HFF-Myc (cell line): ENCODE data around the gene CMIP.

ENCODE experiments used
- DNase-seq: peaks from one replicate; pipeline ENCODE4 v3.0.0-alpha.2; 2011; ENCODE audit warnings: low read depth; ENCODE audit errors: extremely low read depth
- H3K4me3 ChIP-seq: replicated peaks from 2 replicates; pipeline ENCODE4 v1.5.1; 2011; ENCODE audit warnings: low read depth, mild to moderate bottlenecking, control low read depth, low read length
- CTCF ChIP-seq: IDR thresholded peaks from 2 replicates; pipeline ENCODE4 v1.5.1; 2012; ENCODE audit warnings: mild to moderate bottlenecking, low read depth, low read length, control low read depth; ENCODE audit errors: missing control alignments

CMIP gene

DNA sequence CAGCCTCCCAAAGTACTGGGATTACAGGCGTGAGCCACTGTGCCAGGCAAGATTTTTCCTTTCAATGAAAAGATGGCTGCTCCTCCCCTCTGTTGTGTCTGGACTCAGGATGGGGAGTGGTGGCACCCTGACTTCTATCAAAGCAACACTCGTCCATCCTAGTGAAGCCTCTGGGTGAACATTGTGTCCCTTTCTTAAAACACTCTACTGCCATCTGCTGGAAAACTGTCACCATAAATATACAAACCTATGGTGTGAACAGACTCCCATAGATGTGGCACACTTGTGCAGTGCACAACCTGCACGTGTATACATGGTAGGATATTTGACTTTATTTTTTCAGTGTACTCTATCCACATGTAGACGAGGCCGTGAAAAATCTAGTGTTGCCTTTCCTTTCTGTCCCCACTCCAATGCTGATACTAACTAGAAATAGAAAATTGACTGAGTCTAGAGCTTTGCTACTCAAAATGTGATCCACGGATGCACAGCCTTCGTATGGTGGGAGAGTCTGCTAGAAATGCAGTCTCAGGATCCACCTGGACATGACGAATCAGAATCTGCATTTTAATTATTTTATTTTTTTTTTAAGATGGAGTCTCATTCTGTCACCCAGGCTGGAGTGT lies 278.6 kb downstream of the CMIP start:
- peak; percentile 54 for TF ChIP-seq CTCF
- H3K4me3 ChIP-seq = no peak overlapping the region
- DNase-seq = no peak

DNA sequence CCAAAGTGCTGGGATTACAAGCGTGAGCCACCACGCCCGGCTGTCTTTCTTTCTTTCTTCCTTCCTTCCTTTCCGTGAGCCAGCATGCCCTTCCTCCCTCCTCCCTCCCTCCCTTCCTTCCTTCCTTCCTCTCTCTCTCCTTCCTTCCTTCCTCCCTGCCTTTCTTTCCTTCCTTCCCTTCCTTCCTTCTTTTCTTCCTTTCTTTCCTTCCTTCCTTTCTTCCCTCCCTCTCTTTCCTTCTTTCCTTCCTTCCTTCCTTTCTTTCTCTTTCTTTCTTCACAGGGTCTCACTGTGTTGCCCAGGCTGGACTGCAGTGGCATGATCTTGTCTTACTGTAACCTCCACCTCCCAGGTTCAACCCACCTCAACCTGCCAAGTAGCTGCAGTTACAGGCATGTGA lies 283.8 kb downstream of the CMIP start:
- DNase-seq = no peak
- no peak overlapping the region for H3K4me3 ChIP-seq
- TF ChIP-seq CTCF = no peak

DNA sequence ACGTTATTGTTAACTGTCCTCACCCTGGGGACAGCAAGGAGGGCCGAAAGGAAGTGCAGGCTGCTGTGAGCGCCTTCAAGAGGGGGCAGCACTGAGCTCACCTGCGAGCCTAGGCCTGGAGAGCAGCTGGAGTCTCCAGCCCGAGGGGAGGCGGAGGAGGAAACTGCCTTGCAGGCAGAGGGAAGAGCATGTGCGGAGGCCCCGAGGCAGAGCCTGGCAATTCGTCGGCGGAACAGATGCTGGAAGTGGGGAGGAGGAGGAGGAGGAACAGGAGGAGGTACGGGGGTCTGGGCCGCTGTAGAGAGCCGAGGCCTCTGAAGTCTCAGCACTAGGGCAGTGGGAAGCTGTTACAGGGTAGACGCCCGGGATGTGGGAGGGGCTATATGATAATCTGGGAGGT lies 284.8 kb downstream of the CMIP start:
- no peak for DNase-seq
- TF ChIP-seq CTCF = peak; percentile 16
- no peak overlapping the region for H3K4me3 ChIP-seq

GRCh38 chr16:81730090-81731051 lies 285.8 kb downstream of the CMIP start:
- peak; percentile 63 for TF ChIP-seq CTCF
- H3K4me3 ChIP-seq = peak overlapping the region; percentile 43
- DNase-seq = peak; percentile 55

DNA sequence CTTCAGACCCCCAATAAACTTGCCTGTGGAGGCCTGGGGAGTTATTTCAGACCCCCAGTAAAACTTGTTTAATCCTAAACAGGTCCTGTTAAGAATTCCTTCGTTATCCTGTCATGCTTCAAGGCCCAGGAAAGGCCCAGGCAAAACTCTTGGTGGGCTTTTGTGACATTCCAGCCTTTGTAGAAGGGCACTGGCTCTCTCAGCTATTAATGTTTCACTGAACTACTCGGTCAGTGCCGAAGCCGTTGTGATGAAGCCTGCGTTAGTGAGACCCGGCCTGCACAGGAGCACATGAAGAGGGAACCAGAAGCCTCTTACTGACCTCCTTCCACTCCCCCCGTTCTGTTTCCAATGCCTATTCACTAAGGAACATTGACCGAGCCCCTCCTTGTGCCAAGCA lies 287.0 kb downstream of the CMIP start:
- no peak for TF ChIP-seq CTCF
- H3K4me3 ChIP-seq = no peak overlapping the region
- DNase-seq = no peak

DNA sequence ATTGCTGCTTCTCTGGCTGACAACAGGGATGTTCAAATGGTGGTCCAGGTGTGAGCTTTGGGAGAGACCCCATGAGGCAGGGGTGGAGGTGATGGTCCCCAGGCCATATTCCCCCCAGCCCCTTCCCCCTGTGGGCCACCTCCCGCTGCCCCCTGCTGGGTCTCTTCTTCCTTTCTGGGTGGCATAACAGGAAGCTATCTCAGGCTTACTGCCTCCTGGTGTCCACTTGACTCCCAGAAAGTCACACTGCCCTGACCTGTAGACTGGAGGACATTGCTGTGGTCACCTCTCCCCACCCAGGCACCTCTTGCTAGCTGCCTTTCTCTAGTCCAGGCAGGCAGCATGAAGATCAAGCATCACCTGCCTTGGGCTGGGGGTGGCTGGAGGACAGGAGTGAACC lies 288.1 kb downstream of the CMIP start:
- peak; percentile 4 for TF ChIP-seq CTCF
- no peak overlapping the region for H3K4me3 ChIP-seq
- no peak for DNase-seq
